Measurements from ENCODE around the gene ZZZ3. TPM values are rescaled to one million over a fixed set of nuclear protein-coding genes. Genes with fewer than 3 reads are reported as not detected.
"Not testable (repeated sequence)": the region's sequence is repeated elsewhere in the genome, so short reads cannot be mapped to it uniquely, and the experiment has no call there.

Gene ZZZ3
- total RNA-seq, 4 donors from 2014 or later: 49.6 to 73.5 (median 52.2) TPM

GRCh38 chr1:77709727-77710126 is 27.3 kb upstream of the ZZZ3 start:
- H3K4me3 ChIP-seq: no peak overlapping the region
- no peaks in the 10 kb centered on the region for H3K9me3 ChIP-seq
- WGBS, 2 donors: 83 to 87% methylated on average over 3 of the region's 3 CpGs
- H3K27ac ChIP-seq: no peak overlapping the region
- no peak for DNase-seq (ENCODE audit: low spot score in 2 of 2)
- peaks cover 2 to 91% (median 12%) of the 10 kb centered on the region in 3 donors for H3K36me3 ChIP-seq
- H3K27me3 ChIP-seq: no peaks in the 10 kb centered on the region
- TF ChIP-seq POLR2A (IDR thresholded peaks at IDR 0.05): no peak
- TF ChIP-seq EP300 (IDR thresholded peaks at IDR 0.05): no peak
- TF ChIP-seq CTCF (IDR thresholded peaks at IDR 0.05): no peak
- H3K4me1 ChIP-seq: no peaks in the 10 kb centered on the region

- H3K4me1 ChIP-seq: no peaks in the 10 kb centered on the region
- no peaks in the 10 kb centered on the region for H3K27me3 ChIP-seq
- H3K4me3 ChIP-seq: no peak overlapping the region
- TF ChIP-seq CTCF (IDR thresholded peaks at IDR 0.05) (no peak), EP300 (IDR thresholded peaks at IDR 0.05) (no peak), POLR2A (IDR thresholded peaks at IDR 0.05) (no peak)
- 95 to 97% methylated on average over 4 of the region's 4 CpGs for WGBS, 2 donors
- no peak for DNase-seq (ENCODE audit: low spot score in 2 of 2)
- H3K36me3 ChIP-seq: peaks cover 2 to 62% (median 6%) of the 10 kb centered on the region in 3 donors
- H3K27ac ChIP-seq: no peak overlapping the region
- H3K9me3 ChIP-seq: no peaks in the 10 kb centered on the region
These were observed 23.9 kb upstream of the ZZZ3 start for GRCh38 chr1:77706321-77706720.

- peaks cover 0 to 62% (median 0%) of the 10 kb centered on the region in 3 donors for H3K36me3 ChIP-seq
- H3K27me3 ChIP-seq: no peaks in the 10 kb centered on the region
- no peak overlapping the region for H3K4me3 ChIP-seq
- WGBS, 2 donors: 75 to 76% methylated on average over 2 of the region's 2 CpGs
- DNase-seq (ENCODE audit: low spot score in 2 of 2): no peak
- TF ChIP-seq CTCF (IDR thresholded peaks at IDR 0.05): no peak
- no peak for TF ChIP-seq EP300 (IDR thresholded peaks at IDR 0.05)
- TF ChIP-seq POLR2A (IDR thresholded peaks at IDR 0.05): no peak
- H3K4me1 ChIP-seq: no peaks in the 10 kb centered on the region
- H3K27ac ChIP-seq: no peak overlapping the region
- H3K9me3 ChIP-seq: no peaks in the 10 kb centered on the region
These were observed 22.3 kb upstream of the ZZZ3 start for GRCh38 chr1:77704736-77705135.

GRCh38 chr1:77699673-77700072 is 17.2 kb upstream of the ZZZ3 start:
- not testable (repeated sequence) for H3K4me1 ChIP-seq; H3K9me3 ChIP-seq; H3K27ac ChIP-seq; H3K4me3 ChIP-seq; H3K27me3 ChIP-seq; DNase-seq (ENCODE audit: low spot score in 2 of 2)
- WGBS, 2 donors: 96 to 100% methylated on average over 1 of the region's 1 CpG
- H3K36me3 ChIP-seq: peaks cover 0 to 64% (median 0%) of the 10 kb centered on the region in 3 donors

GRCh38 chr1:77697441-77697840 is 15.0 kb upstream of the ZZZ3 start:
- Histone ChIP-seq H3K36me3 (peaks cover 0 to 86% (median 0%) of the 10 kb centered on the region in 3 donors), H3K27me3 (no peaks in the 10 kb centered on the region), H3K4me3 (no peak overlapping the region), H3K27ac (no peak overlapping the region), H3K4me1 (no peaks in the 10 kb centered on the region), H3K9me3 (no peaks in the 10 kb centered on the region)
- TF ChIP-seq CTCF (IDR thresholded peaks at IDR 0.05) (no peak), POLR2A (IDR thresholded peaks at IDR 0.05) (no peak), EP300 (IDR thresholded peaks at IDR 0.05) (no peak)
- no peak for DNase-seq (ENCODE audit: low spot score in 2 of 2)
- 70 to 71% methylated on average over 3 of the region's 3 CpGs for WGBS, 2 donors

GRCh38 chr1:77688939-77689338 is 6.5 kb upstream of the ZZZ3 start:
- Histone ChIP-seq H3K36me3 (peaks cover 0 to 46% (median 0%) of the 10 kb centered on the region in 3 donors), H3K27ac (no peak overlapping the region), H3K9me3 (no peaks in the 10 kb centered on the region), H3K4me1 (peaks cover 0 to 9% (median 2%) of the 10 kb centered on the region in 4 donors), H3K27me3 (no peaks in the 10 kb centered on the region), H3K4me3 (no peak overlapping the region)
- 86 to 91% methylated on average over 3 of the region's 3 CpGs for WGBS, 2 donors
- no peak for TF ChIP-seq CTCF (IDR thresholded peaks at IDR 0.05)
- TF ChIP-seq EP300 (IDR thresholded peaks at IDR 0.05): no peak
- TF ChIP-seq POLR2A (IDR thresholded peaks at IDR 0.05): no peak
- no peak for DNase-seq (ENCODE audit: low spot score in 2 of 2)

All from tibial nerve (tissue), 4 donors.